ENCODE measurements around the gene KXD1.

The KXD1 gene

GRCh38 chr19:18616023-18616422, 58.4 kb downstream of the KXD1 start:
- no peak for DNase-seq

GRCh38 chr19:18617562-18617961, 59.9 kb downstream of the KXD1 start:
- no peak for DNase-seq

GRCh38 chr19:18618236-18618635, 60.6 kb downstream of the KXD1 start:
- no peak for DNase-seq

All from inflammatory macrophage (primary cell).